ENCODE data around the gene RAD51B.

The RAD51B gene

DNA sequence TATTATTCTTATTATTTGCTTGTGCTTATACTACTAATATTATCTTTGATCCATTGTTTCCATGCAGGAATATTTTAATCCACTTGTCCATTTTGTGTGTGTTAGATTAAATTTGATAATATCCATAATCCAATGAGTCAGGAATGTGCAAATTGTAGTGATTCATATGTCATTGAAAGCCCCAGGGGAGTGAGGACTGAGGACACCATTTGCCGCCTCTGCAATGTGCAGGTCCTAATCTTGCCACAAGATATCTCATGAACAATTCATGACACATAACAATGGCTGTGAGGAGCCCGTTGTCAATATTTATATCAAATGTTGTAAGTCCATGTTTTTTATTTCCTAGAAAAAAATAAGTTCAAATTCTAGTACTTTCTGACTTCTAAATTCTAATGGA is 722.8 kb downstream of the RAD51B start:
- Histone ChIP-seq H3K9ac (ENCODE audit: low read length in 5 of 5) (no peak overlapping the region), H3K4me1 (ENCODE audit: control insufficient read depth in 5 of 5, insufficient read depth in 5 of 5, low read length in 5 of 5) (peaks cover 0 to 35% (median 23%) of the 10 kb centered on the region in 5 donors), H3K36me3 (ENCODE audit: control insufficient read depth in 5 of 5, insufficient read depth in 5 of 5, low read length in 5 of 5) (no peaks in the 10 kb centered on the region), H3K27me3 (ENCODE audit: control insufficient read depth in 5 of 5, insufficient read depth in 4 of 5, low read length in 5 of 5) (no peaks in the 10 kb centered on the region), H3K4me3 (ENCODE audit: low read depth in 1 of 5, low read length in 5 of 5) (no peak overlapping the region), H3K9me3 (ENCODE audit: control insufficient read depth in 5 of 5, low read length in 5 of 5) (no peaks in the 10 kb centered on the region), H3K27ac (ENCODE audit: low read depth, low read length) (no peak overlapping the region)

DNA sequence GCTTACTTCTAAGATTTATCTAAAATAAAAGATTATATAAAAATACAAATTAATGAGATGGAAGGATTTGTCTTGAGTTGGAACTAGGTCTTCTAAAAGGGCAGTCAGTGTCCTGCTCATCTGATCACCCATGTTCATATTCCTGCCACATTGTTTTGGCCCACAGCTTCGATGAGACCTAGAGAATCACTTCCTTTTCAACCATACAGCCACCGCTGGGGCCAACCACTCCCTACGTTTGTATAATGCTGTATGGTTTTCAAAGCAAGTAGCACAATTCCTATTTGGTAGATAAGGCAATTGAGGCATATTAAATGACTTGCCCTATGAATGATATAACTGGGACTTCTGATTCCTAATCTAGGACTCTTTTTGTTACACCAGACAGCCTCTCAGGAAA is 723.9 kb downstream of the RAD51B start:
- Histone ChIP-seq H3K27me3 (ENCODE audit: control insufficient read depth in 5 of 5, insufficient read depth in 4 of 5, low read length in 5 of 5) (no peaks in the 10 kb centered on the region), H3K9ac (ENCODE audit: low read length in 5 of 5) (no peak overlapping the region), H3K4me3 (ENCODE audit: low read depth in 1 of 5, low read length in 5 of 5) (no peak overlapping the region), H3K4me1 (ENCODE audit: control insufficient read depth in 5 of 5, insufficient read depth in 5 of 5, low read length in 5 of 5) (peaks cover under 1 to 46% (median 35%) of the 10 kb centered on the region in 5 donors), H3K9me3 (ENCODE audit: control insufficient read depth in 5 of 5, low read length in 5 of 5) (no peaks in the 10 kb centered on the region), H3K36me3 (ENCODE audit: control insufficient read depth in 5 of 5, insufficient read depth in 5 of 5, low read length in 5 of 5) (no peaks in the 10 kb centered on the region), H3K27ac (ENCODE audit: low read depth, low read length) (peak overlapping the region; percentile 81)

DNA sequence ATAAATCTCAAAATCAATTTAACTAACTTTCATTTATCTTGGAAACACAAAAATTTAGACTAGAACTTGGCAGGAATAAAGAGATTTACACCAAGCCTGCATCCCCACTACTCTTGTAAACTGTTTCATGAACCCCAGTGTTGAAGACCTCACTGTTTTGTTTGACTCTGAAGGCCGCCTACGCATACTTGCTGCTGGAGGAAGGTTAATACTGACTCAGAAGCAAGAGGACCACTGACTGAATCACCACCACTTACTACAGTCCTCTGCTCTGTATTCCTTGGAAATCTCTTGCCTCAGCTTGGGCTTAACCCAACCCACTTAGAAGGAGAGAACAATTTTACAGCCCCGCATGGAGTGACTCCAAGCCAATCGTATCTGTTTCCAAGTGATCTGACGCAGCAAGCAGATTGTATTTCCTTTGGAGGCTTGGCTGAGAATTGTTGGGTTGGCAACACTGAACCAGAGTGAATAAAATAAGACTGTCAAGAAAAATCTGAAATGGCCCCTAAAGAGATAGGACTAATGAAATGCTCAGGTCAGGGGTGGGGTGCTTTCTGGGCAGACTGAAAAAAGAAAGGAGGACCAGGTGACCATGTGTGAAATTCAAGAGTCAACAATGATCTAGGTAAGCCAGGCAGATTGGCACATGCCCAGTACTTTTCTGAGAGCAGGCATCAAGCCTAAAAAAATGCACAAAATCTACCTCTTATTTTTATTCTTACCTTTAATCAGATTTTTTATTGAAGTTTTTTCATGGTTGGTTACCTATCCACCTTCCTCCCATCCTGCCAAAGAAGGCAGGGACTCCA is 724.7 kb downstream of the RAD51B start:
- Histone ChIP-seq H3K27ac (ENCODE audit: low read depth, low read length) (peak overlapping the region; percentile 81), H3K27me3 (ENCODE audit: control insufficient read depth in 5 of 5, insufficient read depth in 4 of 5, low read length in 5 of 5) (no peaks in the 10 kb centered on the region), H3K36me3 (ENCODE audit: control insufficient read depth in 5 of 5, insufficient read depth in 5 of 5, low read length in 5 of 5) (no peaks in the 10 kb centered on the region), H3K4me3 (ENCODE audit: low read depth in 1 of 5, low read length in 5 of 5) (no peak overlapping the region), H3K4me1 (ENCODE audit: control insufficient read depth in 5 of 5, insufficient read depth in 5 of 5, low read length in 5 of 5) (peaks cover 6 to 51% (median 40%) of the 10 kb centered on the region in 5 donors), H3K9ac (ENCODE audit: low read length in 5 of 5) (no peak overlapping the region), H3K9me3 (ENCODE audit: control insufficient read depth in 5 of 5, low read length in 5 of 5) (no peaks in the 10 kb centered on the region)

DNA sequence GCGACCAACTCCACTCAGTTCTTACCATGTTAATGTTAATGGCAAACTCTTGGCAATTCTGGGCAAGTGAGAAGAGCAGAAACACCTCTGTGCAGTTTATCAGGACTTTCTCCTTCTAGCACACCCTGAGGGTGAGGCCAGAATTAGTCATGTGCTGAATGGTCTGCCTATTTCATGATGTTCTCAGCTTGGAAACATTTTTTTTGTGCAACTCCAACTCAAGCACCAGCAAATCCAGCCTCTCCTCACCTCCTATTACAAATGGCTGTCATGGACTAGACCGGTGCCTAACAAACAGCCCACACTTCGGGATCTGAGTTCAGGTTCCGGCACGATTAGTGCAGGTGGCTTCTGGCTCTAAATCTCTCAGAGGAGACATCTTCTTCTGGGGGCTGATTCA is 727.3 kb downstream of the RAD51B start:
- no peak overlapping the region for H3K4me3 ChIP-seq (ENCODE audit: low read depth in 1 of 5, low read length in 5 of 5)
- no peaks in the 10 kb centered on the region for H3K27me3 ChIP-seq (ENCODE audit: control insufficient read depth in 5 of 5, insufficient read depth in 4 of 5, low read length in 5 of 5)
- H3K27ac ChIP-seq (ENCODE audit: low read depth, low read length): peak overlapping the region; percentile 78
- no peak overlapping the region for H3K9ac ChIP-seq (ENCODE audit: low read length in 5 of 5)
- peaks cover 6 to 61% (median 56%) of the 10 kb centered on the region in 5 donors for H3K4me1 ChIP-seq (ENCODE audit: control insufficient read depth in 5 of 5, insufficient read depth in 5 of 5, low read length in 5 of 5)
- H3K9me3 ChIP-seq (ENCODE audit: control insufficient read depth in 5 of 5, low read length in 5 of 5): no peaks in the 10 kb centered on the region
- no peaks in the 10 kb centered on the region for H3K36me3 ChIP-seq (ENCODE audit: control insufficient read depth in 5 of 5, insufficient read depth in 5 of 5, low read length in 5 of 5)

DNA sequence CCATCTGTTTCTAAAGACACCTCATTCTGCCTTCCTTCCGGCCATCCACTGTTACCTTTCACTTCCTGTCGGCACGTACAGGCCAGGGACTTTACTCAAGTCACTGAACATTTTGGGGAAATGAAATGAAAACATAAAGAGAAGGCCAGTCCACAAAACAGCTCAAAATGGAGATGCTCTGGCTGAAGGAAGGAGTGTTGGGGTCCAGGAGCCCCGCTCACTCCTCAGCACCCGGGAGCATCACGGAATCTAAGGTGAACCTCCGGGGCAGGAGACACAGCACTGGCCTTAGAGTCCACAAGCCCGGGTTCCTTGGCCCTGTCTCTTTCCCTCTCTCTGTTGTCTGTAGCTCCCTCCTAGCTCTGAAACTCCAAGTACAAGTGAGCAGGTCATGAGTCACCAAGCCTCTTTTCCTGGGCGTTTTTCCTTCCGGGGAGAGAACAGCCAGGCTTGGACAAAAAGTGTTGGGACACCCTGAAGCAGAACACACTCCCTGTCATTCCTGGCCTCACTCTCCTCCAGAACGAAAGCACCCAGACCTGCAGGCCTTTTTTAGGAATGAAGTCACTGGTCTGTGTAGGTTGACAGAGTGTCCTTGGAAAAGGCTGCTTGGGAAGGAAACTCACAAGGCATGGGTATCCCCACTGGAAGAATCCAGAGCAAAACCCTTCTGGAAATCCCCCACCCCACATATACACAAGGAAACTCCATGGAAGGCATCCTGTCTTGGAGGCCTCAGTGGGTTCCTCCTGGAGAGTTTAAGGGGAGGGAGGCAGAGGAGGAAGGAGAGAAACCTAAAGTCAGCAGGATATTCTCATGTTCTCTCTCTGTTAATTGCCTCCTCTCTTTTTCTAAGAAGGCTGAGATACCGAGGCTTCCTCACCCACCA is 728.0 kb downstream of the RAD51B start:
- Histone ChIP-seq H3K4me3 (ENCODE audit: low read depth in 1 of 5, low read length in 5 of 5) (no peak overlapping the region), H3K27ac (ENCODE audit: low read depth, low read length) (peak overlapping the region; percentile 78), H3K27me3 (ENCODE audit: control insufficient read depth in 5 of 5, insufficient read depth in 4 of 5, low read length in 5 of 5) (no peaks in the 10 kb centered on the region), H3K9me3 (ENCODE audit: control insufficient read depth in 5 of 5, low read length in 5 of 5) (no peaks in the 10 kb centered on the region), H3K9ac (ENCODE audit: low read length in 5 of 5) (peak overlapping the region in 1 of 5 donors; percentile 9), H3K4me1 (ENCODE audit: control insufficient read depth in 5 of 5, insufficient read depth in 5 of 5, low read length in 5 of 5) (peaks cover 6 to 69% (median 61%) of the 10 kb centered on the region in 5 donors), H3K36me3 (ENCODE audit: control insufficient read depth in 5 of 5, insufficient read depth in 5 of 5, low read length in 5 of 5) (no peaks in the 10 kb centered on the region)

DNA sequence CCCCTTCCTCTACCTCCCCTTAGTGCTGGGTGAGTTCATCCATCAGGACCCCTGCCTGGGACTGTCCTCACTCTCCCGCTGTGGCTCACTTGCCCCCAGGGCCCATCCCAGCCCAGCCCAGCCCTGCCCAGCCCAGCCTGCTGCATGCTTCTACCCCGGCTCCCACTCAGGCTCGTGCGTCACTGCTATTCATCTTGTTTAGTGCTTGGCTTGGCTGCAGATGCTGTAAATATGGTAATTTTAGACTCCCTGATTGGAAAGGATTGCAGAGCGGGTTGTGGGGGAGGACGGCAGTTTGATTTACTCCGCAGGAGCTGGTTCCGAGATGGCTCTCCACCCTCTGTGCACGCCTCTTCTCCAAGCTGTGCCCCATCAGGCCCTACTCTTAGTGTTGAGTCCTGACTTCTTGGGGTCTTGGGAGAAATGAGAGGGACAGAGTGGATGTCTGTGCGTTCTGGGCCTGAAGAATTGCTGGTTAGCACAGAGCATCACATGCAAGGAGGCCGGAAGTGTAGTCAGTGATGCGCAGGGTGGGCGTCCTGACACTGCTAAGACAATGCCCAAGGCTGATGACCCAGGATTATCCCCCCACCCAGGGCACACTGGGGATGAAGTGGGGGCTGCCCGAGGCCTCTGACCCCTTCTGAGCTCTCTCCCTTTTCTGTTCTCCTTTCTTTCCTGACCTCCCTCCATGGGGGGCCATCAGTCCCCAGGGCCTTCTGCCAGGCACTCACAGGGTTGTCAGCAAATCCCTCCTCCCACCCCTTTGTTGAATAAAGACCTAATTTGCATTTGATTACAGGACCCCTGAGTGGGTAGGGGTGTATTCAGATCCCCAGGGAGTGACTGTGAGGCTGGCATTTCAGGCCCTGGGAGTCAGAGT is 728.9 kb downstream of the RAD51B start:
- H3K4me3 ChIP-seq (ENCODE audit: low read depth in 1 of 5, low read length in 5 of 5): no peak overlapping the region
- peak overlapping the region; percentile 78 for H3K27ac ChIP-seq (ENCODE audit: low read depth, low read length)

DNA sequence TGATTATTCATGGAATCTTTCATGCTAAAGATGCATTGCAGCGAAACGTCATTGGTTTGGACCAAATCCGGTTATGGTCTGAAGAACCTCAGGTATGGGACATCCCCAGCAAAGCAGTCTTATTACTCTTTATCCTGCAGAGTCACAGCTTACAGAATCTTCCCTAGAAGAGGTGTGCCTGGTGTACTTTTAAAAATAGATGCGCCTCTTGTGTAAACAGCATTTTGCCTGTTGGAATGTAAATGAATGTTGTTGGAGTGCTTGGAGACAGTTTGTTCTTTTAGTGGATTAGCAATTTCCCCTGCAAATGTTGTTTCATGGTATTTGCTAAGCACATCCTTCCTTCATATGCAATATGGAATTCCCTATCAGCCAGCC is 730.7 kb downstream of the RAD51B start:
- peaks cover 9 to 79% (median 63%) of the 10 kb centered on the region in 5 donors for H3K4me1 ChIP-seq (ENCODE audit: control insufficient read depth in 5 of 5, insufficient read depth in 5 of 5, low read length in 5 of 5)
- no peak overlapping the region for H3K9ac ChIP-seq (ENCODE audit: low read length in 5 of 5)
- H3K9me3 ChIP-seq (ENCODE audit: control insufficient read depth in 5 of 5, low read length in 5 of 5): no peaks in the 10 kb centered on the region
- H3K36me3 ChIP-seq (ENCODE audit: control insufficient read depth in 5 of 5, insufficient read depth in 5 of 5, low read length in 5 of 5): no peaks in the 10 kb centered on the region
- H3K27ac ChIP-seq (ENCODE audit: low read depth, low read length): no peak overlapping the region
- H3K4me3 ChIP-seq (ENCODE audit: low read depth in 1 of 5, low read length in 5 of 5): no peak overlapping the region
- no peaks in the 10 kb centered on the region for H3K27me3 ChIP-seq (ENCODE audit: control insufficient read depth in 5 of 5, insufficient read depth in 4 of 5, low read length in 5 of 5)

More for the DNA sequence above, 728.9 kb downstream of the RAD51B start:
- peaks cover 9 to 77% (median 64%) of the 10 kb centered on the region in 5 donors for H3K4me1 ChIP-seq (ENCODE audit: control insufficient read depth in 5 of 5, insufficient read depth in 5 of 5, low read length in 5 of 5)
- no peaks in the 10 kb centered on the region for H3K27me3 ChIP-seq (ENCODE audit: control insufficient read depth in 5 of 5, insufficient read depth in 4 of 5, low read length in 5 of 5)
- H3K9ac ChIP-seq (ENCODE audit: low read length in 5 of 5): peak overlapping the region in 1 of 5 donors; percentile 13
- H3K36me3 ChIP-seq (ENCODE audit: control insufficient read depth in 5 of 5, insufficient read depth in 5 of 5, low read length in 5 of 5): no peaks in the 10 kb centered on the region
- no peaks in the 10 kb centered on the region for H3K9me3 ChIP-seq (ENCODE audit: control insufficient read depth in 5 of 5, low read length in 5 of 5)

DNA sequence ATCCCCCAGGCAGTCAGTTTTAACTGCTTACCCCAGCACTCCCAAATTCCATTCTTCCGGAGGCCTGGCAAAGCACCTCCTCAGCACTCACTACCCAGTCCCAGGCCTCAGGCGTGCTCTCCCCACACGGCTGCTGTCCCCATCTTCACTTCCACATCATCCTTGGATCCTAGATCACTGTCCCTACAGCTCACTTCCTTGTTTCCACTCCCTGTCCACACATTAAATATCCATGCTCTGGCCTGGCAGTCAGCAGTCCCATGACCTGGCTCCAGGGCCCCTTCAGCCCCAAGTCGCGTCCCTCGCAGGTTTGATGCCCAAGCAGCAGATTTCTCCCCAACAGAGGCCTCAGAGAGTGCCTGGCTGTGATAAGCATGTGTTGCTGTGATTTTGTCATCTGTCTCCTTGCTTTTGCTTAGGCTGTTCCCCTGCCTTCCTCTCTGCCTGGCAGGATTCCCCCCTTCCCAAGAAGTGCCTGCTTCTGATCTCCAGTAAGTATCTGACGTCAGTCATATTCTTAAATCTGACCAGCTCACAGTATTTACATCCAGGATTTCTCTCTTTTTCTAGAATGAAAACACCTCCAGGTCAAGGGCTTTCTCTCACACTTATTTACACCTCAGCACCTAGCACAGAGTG is 731.6 kb downstream of the RAD51B start:
- Histone ChIP-seq H3K9me3 (ENCODE audit: control insufficient read depth in 5 of 5, low read length in 5 of 5) (no peaks in the 10 kb centered on the region), H3K4me3 (ENCODE audit: low read depth in 1 of 5, low read length in 5 of 5) (no peak overlapping the region), H3K4me1 (ENCODE audit: control insufficient read depth in 5 of 5, insufficient read depth in 5 of 5, low read length in 5 of 5) (peaks cover 9 to 84% (median 66%) of the 10 kb centered on the region in 5 donors), H3K9ac (ENCODE audit: low read length in 5 of 5) (peak overlapping the region in 1 of 5 donors; percentile 13), H3K36me3 (ENCODE audit: control insufficient read depth in 5 of 5, insufficient read depth in 5 of 5, low read length in 5 of 5) (no peaks in the 10 kb centered on the region), H3K27ac (ENCODE audit: low read depth, low read length) (no peak overlapping the region), H3K27me3 (ENCODE audit: control insufficient read depth in 5 of 5, insufficient read depth in 4 of 5, low read length in 5 of 5) (no peaks in the 10 kb centered on the region)

DNA sequence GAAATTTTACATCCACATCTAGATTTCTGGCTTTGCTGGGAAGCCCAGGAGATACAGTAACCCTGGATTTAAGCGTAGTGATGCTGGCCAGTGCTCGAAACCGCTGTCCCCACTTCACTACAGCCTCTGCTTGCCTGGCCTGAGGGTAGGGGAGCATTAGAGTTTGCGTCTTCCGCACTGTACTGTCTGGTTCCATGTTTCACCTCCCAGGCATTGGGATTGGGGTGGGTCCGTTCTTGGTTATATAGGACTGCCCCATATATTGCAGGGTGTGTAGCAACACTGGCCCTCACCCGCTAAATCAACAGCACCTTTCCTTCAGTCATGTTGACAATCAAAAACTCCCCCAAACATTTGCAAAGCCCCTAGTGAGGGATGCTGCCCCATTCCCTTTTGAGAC is 732.5 kb downstream of the RAD51B start:
- no peaks in the 10 kb centered on the region for H3K36me3 ChIP-seq (ENCODE audit: control insufficient read depth in 5 of 5, insufficient read depth in 5 of 5, low read length in 5 of 5)
- H3K9me3 ChIP-seq (ENCODE audit: control insufficient read depth in 5 of 5, low read length in 5 of 5): no peaks in the 10 kb centered on the region
- no peak overlapping the region for H3K27ac ChIP-seq (ENCODE audit: low read depth, low read length)
- H3K9ac ChIP-seq (ENCODE audit: low read length in 5 of 5): no peak overlapping the region
- H3K4me1 ChIP-seq (ENCODE audit: control insufficient read depth in 5 of 5, insufficient read depth in 5 of 5, low read length in 5 of 5): peaks cover 9 to 78% (median 57%) of the 10 kb centered on the region in 5 donors
- H3K4me3 ChIP-seq (ENCODE audit: low read depth in 1 of 5, low read length in 5 of 5): no peak overlapping the region
- no peaks in the 10 kb centered on the region for H3K27me3 ChIP-seq (ENCODE audit: control insufficient read depth in 5 of 5, insufficient read depth in 4 of 5, low read length in 5 of 5)
